GM12874 (cell line): ENCODE measurements around the gene GPX4.

Experiments used
- CTCF ChIP-seq: IDR thresholded peaks from 2 replicates; pipeline ENCODE4 v1.5.1; 2011; ENCODE audit warnings: low read depth, mild to moderate bottlenecking, control low read depth, low read length, moderate library complexity; ENCODE audit not compliant: insufficient read depth

GPX4 gene

GRCh38 chr19:1089126-1089771, 14.5 kb upstream of the GPX4 start:
- no peak for TF ChIP-seq CTCF

- TF ChIP-seq CTCF = no peak
Measured at GRCh38 chr19:1089891-1090290, 13.9 kb upstream of the GPX4 start.

- no peak for TF ChIP-seq CTCF
Measured at GRCh38 chr19:1090731-1091543, 12.9 kb upstream of the GPX4 start.

- no peak for TF ChIP-seq CTCF
Measured at GRCh38 chr19:1091544-1092175, 12.1 kb upstream of the GPX4 start.

GRCh38 chr19:1093330-1093729, 10.5 kb upstream of the GPX4 start:
- no peak for TF ChIP-seq CTCF

- TF ChIP-seq CTCF = no peak
Measured at GRCh38 chr19:1093811-1094553, 9.8 kb upstream of the GPX4 start.

GRCh38 chr19:1094655-1094977, 9.2 kb upstream of the GPX4 start:
- TF ChIP-seq CTCF = no peak
